GM19193 (cell line): ENCODE results near the gene KCTD19.

Experiments used
- POLR2A ChIP-seq: IDR thresholded peaks from 4 replicates; pipeline ENCODE4 v1.6.1; 2011; ENCODE audit not compliant: insufficient read depth, insufficient read length; ENCODE audit errors: extremely low read depth

The KCTD19 gene

GRCh38 chr16:67326472-67327309, at the start of gene KCTD19, which contains the start of gene LRRC36:
KCTD19 (minus strand) TSS chr16:67326741; CDS start chr16:67326707, 34 bp downstream.
LRRC36 (plus strand) TSS chr16:67326815; CDS start chr16:67326863, 48 bp downstream.
- peak; percentile 60 for TF ChIP-seq POLR2A

- TF ChIP-seq POLR2A = no peak
Measured at GRCh38 chr16:67372664-67373063, 46.1 kb upstream of the KCTD19 start.

DNA sequence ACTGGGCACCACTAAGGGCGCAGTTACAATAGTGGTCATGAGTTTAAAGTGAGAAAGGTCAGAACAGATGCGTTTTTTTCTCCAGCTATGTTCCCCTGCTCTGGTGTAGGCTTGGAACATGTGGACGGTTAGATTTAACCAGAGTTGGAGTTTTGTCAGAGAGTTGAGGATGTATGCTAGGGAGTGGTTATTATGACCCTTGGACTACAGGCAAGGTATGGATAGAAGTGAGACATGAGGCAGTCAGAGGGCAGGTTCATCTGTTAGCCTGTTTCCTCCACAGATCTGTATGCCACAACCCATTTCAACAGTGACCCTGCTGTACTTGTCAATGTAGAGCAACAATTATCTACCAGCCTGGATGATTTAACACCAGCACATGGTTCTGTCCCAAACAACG, 44.1 kb upstream of the KCTD19 start:
- no peak for TF ChIP-seq POLR2A

- no peak for TF ChIP-seq POLR2A
Measured at GRCh38 chr16:67364600-67365235, 38.2 kb upstream of the KCTD19 start.

- TF ChIP-seq POLR2A = no peak
Measured at GRCh38 chr16:67361038-67361437, 34.5 kb upstream of the KCTD19 start.

DNA sequence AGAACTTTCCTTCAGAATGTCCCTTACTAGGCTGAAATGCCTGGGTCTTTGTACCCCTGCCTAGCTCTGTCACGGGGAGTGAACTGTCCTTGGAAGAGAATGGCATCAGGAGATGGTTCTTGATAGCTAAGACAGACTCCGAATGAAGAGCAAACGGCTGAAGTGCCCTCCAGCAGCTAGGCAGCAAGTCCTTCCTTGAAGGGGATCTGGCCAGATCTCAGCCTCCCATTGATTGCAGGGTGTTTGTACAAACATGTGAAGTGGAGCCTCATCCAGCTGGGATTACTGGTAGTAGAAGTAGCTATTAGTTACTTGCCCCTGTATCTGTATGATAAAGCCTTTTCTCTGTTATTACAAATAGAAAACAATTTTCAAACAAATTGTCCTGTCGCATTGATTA, 31.0 kb upstream of the KCTD19 start:
- TF ChIP-seq POLR2A = no peak

DNA sequence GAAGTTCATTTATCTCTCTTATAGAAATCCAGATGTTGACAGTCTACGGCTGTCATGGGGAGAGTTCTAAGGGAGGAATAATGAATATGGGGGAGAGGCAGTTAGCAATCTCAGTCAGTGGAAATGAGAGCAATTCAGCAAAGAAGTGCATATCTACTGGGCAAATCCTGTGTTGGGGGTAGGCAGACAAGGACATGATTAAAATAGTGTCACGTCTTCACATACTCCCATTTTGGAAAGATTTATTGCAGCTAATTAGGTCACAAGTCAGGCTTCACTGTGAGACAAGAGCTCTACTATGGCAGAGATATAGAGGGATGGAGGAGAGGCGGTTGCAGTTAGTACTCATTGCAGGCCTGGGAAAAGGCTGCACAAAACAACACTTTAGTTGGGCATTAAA, 29.9 kb upstream of the KCTD19 start:
- no peak for TF ChIP-seq POLR2A

DNA sequence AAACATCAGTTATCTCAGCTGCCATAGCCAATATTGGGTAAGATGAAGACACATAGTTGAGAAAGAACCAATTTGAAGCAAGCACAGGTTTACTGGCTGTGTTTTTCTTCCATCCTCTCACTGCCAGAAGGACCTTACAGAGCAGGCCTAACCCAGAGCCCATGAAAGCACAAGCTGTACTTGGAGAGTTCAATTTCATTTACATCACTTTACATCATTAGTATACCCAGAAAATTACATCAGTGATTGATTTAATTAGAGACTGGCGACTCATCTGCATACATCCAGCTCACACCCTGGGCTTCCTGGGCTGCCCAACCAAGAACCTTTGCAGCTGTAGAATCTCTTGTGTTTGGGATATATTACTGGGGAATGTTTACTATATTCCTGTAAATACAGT, 23.8 kb upstream of the KCTD19 start:
- TF ChIP-seq POLR2A = no peak

GRCh38 chr16:67349172-67349571, 22.6 kb upstream of the KCTD19 start:
- no peak for TF ChIP-seq POLR2A

DNA sequence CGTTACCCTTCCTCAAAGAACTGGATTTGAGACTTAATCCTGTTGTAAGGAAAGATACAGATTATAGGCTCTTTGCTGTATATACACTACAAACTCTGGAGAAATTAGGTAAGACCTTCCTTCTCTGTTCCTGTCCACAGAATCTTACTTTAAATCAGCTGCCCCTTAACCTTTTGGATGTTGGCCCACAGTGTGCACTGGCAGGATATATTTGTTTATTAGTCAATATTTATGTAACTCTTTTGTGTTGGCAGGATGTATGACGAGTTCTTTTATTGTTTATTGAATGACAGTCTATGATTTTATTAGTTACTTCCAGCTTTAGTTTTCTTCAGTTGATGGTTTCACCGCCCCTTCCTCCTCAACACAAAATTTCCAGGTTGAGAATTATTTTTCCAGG, 19.8 kb upstream of the KCTD19 start:
- no peak for TF ChIP-seq POLR2A

GRCh38 chr16:67345401-67345800, 18.9 kb upstream of the KCTD19 start:
- TF ChIP-seq POLR2A = no peak

GRCh38 chr16:67342616-67343015, 16.1 kb upstream of the KCTD19 start:
- TF ChIP-seq POLR2A = no peak

DNA sequence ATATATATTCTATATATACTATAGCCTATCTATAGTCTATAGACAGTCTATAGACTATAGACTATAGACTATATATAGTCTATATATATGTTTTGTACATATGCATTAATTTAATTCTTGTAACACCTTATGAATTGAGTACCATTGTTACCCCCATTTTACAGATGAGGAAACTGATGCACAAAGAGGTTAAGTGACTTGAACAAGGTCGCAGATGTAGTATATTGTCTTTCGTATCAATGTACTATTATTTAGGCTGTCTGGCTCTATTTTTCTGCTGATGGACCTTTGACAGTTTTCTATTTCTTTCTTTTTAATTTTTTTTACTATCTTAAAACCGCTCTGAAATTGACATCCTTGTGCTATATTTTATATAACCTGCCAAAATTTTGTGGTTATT, 14.7 kb upstream of the KCTD19 start:
- TF ChIP-seq POLR2A = no peak

GRCh38 chr16:67339453-67339852, 12.9 kb upstream of the KCTD19 start:
- TF ChIP-seq POLR2A = no peak

DNA sequence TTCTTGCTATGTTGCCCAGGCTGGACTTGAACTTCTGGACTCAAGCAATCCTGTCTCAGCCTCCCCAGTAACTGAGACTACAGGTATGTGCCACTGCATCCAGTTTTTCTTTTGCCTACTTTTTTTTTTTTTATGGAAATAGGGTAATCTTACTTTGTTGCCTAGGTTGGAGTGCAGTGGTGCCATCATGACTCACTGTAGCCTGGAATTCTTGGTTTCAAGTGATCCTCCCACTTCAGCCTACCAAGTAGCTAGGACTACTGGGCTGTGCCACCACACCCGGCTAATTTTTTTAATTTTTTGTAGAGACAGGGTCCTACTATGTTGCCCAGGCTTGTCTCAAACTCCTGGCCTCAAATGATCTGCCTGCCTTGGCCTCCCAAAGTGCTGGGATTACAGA, 10.1 kb upstream of the KCTD19 start:
- TF ChIP-seq POLR2A = no peak

- no peak for TF ChIP-seq POLR2A
Measured at GRCh38 chr16:67336116-67336515, 9.6 kb upstream of the KCTD19 start.

DNA sequence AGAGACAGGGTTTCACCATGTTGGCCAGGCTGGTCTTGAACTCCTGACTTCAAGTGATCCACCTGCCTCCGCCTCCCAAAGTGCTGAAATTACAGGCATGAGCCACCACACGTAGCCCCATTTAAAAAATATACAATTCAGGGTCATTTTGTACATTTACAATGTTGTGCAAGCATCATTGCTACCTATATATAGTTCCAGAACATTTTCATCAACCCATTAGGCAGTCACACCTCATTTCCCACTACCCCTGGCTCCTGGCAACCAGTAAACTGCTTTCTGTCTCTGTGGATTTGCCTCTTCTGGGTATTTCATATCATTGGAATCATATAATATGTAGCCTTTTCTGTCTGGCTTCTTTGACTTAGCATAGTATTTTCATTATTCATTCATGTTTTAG, 6.8 kb upstream of the KCTD19 start:
- no peak for TF ChIP-seq POLR2A

GRCh38 chr16:67329901-67330300, 3.4 kb upstream of the KCTD19 start:
- no peak for TF ChIP-seq POLR2A
